Epithelial cell of esophagus (primary cell): ENCODE results near the gene NPY5R.

Experiments used
- DNase-seq: peaks from one replicate; pipeline ENCODE4 v3.0.0; 2010; ENCODE audit warnings: low read depth
- H3K4me3 ChIP-seq: 2 replicates; pipeline ENCODE4 v1.5.1; 2011; ENCODE audit warnings: mild to moderate bottlenecking, low read length, control low read depth
- TF ChIP-seq, protein P1 (sequence below): IDR thresholded peaks from 2 replicates; pipeline ENCODE4 v1.5.1; 2011; ENCODE audit warnings: low read depth, mild to moderate bottlenecking, low read length, control low read depth, inconsistent platforms; ENCODE audit not compliant: insufficient read depth; ENCODE audit errors: missing control alignments

NPY5R gene

DNA sequence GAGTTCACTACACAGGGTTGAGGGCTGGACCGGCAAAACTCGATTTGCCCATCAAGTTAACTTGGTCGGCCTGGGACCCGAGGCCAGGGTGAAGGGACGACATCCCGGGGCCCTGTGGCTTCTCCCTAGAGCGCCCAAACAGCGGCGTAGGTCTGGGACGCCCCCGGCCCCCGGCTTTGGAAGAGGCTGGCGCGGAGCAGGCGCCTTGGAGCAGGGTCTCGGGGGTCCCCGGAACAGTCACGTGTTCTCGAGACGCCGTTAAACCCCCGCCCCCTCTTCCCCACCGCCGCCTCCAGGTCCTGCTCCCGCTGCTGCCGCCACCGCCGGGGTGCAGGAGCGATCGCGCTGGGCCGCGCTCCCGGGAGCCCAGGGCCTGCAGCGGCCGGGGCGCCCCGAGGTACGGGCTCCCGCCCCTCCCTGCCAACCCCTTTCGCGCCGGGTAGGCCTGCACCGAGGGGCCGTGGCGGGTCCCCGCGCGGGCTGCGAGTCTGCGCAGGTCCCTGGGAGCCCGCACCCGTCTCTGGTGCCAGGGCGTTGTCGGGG lies at the start of gene NPY5R:
Gene NPY5R (plus strand): TSS at position 289 of the 543 bp plus-strand sequence. CDS start 6,382 bp downstream, outside the sequence.
- TF ChIP-seq, protein P1, sequence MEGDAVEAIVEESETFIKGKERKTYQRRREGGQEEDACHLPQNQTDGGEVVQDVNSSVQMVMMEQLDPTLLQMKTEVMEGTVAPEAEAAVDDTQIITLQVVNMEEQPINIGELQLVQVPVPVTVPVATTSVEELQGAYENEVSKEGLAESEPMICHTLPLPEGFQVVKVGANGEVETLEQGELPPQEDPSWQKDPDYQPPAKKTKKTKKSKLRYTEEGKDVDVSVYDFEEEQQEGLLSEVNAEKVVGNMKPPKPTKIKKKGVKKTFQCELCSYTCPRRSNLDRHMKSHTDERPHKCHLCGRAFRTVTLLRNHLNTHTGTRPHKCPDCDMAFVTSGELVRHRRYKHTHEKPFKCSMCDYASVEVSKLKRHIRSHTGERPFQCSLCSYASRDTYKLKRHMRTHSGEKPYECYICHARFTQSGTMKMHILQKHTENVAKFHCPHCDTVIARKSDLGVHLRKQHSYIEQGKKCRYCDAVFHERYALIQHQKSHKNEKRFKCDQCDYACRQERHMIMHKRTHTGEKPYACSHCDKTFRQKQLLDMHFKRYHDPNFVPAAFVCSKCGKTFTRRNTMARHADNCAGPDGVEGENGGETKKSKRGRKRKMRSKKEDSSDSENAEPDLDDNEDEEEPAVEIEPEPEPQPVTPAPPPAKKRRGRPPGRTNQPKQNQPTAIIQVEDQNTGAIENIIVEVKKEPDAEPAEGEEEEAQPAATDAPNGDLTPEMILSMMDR: no peak
- DNase-seq: no peak
- peak within 1 kb of the TSS; percentile 17 for H3K4me3 ChIP-seq

- no peak for DNase-seq
- TF ChIP-seq, protein P1: no peak
- H3K4me3 ChIP-seq: no peak overlapping the region
Measured at GRCh38 chr4:163295138-163295537, 48.6 kb upstream of the NPY5R start.

- H3K4me3 ChIP-seq: no peak overlapping the region
- TF ChIP-seq, protein P1: no peak
- DNase-seq: no peak
Measured at GRCh38 chr4:163300445-163300844, 43.2 kb upstream of the NPY5R start.

GRCh38 chr4:163303069-163303468 lies 40.6 kb upstream of the NPY5R start:
- DNase-seq: no peak
- no peak overlapping the region for H3K4me3 ChIP-seq
- TF ChIP-seq, protein P1: no peak

DNA sequence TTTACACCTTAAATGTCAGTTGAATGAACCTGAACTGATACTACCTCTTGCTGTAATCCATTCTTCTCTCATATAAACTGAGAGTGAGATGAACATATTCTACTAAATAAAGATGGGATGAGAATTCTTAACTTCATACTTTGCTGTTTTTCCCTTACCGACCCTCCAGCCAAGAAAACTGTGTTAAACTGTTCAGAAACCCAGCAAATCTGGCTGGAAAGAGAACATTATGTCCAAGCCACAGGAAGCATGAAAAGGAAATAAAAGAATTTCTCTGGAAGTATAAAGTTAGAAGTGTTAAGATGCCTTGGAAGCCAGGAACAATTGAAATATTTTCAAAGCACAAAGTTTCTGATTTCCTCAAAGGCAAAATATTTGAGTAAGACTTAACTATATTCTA lies 34.2 kb upstream of the NPY5R start:
- no peak for DNase-seq
- TF ChIP-seq, protein P1: no peak
- H3K4me3 ChIP-seq: no peak overlapping the region

DNA sequence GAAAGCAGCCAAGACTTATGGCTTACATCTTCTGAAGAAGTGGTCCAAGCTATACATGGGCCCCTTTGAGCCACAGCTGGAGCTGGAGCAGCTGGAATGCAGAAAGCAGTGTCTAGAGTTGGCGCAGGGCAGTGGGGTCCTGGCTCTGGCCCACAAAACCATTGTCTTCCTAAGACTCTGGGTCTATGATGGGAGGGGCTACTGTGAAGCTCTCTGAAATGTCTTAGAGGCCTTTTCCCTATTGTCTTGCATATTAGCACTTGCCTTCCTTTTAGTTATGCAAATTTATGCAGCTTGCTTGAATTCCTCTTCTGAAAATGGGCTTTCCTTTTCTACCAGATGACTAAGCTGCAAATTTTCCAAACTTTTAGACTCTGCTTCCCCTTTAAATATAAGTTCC lies 26.6 kb upstream of the NPY5R start:
- H3K4me3 ChIP-seq: no peak overlapping the region
- no peak for DNase-seq
- TF ChIP-seq, protein P1: no peak

GRCh38 chr4:163330916-163331628 lies 12.6 kb upstream of the NPY5R start:
- TF ChIP-seq, protein P1: no peak
- no peak overlapping the region for H3K4me3 ChIP-seq
- DNase-seq: peak; percentile 33
